GM19025 (cell line): ENCODE results near the gene JAZF1.

Experiments used
- ATAC-seq: cut with Tn5 transposase; IDR thresholded peaks from one replicate; pipeline ENCODE4 v1.9.1; 2021; ENCODE audit warnings: mild to moderate bottlenecking, low read depth, moderate library complexity; ENCODE audit not compliant: unreplicated experiment

Gene JAZF1

DNA sequence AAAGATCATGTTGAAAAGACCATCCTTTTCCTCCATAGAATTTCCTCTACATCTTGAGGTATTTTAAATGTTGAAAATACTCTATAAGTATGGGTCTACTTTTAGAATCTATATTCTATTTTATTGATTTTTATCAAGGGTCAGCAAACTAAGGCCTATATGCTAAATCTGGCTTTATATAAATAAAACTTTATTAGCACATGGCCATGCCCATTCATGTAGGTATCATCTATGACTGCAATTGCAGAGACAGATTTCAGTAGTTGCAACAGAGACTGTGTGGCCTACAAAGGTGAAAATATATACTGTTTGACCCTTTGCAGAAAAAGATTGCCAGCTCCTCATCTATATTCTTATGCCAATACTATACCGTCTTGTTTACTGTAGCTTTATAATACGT, 367.9 kb downstream of the JAZF1 start:
- no peak for ATAC-seq

DNA sequence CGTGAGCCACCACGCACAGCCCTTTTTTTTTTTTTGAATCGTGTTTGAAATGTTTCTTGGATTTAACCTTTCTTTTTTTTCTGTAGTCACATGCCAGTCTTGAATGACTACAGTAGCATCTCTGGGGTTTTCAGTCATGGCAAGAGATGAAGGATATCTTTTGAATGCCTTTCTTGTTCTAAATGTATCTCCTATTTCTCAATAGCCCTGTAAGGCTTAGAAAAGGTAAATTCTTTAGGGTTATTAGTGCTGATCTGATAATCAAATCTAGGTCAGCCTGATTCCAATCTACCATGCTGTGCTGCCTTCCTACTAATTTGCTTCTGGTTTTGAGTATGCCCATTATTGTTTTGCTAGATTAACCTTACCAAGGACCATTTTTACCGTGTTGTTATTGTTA, 370.4 kb downstream of the JAZF1 start:
- no peak for ATAC-seq

DNA sequence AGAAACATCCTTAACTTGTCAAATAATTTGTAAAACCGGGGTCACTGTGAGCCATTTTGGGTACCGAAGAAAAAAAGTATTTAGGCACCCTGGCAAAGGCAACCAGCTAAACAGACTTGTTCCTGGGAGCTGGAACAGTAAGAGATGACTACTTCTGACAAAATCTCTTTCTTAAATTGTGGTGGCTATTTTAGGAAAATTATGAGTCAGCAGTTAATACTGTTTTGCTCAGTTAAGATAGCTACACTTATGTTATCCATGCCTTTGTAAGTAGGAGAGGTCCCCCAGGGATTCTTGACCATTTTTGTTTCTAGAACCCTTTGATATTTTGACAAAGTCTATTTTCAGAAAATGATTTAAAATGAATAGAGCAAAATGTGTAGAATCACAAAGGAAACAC, 372.0 kb downstream of the JAZF1 start:
- no peak for ATAC-seq

DNA sequence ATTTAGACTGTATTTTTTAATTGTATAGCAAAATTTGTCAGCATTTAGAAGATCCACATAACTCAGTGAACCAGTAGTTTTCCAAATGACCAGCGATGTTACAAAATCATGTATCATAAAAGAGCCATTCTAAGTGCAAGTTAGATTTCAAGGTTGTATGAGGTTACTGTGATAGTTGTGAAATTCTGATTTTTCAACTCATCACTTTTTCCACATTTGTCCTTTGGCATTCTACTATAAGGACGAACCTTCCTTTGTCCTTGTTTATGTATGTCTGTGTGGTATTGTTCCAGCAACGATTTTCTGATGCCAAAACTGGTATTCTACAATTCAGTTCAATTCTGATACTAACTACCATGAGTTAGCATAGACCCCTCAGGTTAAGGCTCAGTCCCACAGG, 376.5 kb downstream of the JAZF1 start:
- ATAC-seq, result no peak

DNA sequence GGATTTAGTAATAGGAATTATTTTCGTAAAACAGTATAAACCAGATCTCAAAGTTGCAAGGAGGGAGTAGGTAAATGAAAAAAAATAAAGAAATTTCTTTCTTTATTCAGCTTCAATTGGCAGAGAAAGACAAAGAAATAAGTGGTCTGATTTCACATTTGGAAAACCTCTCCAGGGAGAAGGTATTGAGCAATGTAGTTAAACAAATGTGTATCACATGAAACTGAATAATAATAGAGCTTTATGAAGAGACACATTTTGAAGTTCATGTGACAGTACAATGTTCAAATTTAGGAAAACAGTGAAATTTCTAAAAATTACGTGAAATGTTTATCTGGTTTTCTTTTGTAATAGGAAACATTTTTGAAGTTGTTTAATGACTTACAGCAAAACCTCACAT, 377.6 kb downstream of the JAZF1 start:
- ATAC-seq, result no peak

DNA sequence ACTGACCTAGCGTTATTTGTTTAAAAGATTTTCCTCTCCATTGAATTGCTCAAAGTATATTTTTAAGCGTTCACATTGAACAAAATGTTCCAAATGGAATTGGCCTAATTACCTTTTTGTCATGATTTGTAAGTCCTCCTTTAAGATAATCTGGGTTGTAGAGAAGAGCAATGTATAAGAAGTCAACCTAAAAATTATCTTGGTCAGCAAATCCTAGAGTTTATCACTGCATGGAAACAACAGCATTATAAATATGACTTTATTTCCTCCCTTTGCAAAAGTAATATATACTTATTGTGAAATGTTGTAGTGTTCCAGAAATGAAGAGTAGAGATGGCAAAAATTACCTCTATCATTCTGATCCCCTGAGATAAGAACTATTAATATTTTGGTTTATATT, 381.4 kb downstream of the JAZF1 start:
- no peak for ATAC-seq

DNA sequence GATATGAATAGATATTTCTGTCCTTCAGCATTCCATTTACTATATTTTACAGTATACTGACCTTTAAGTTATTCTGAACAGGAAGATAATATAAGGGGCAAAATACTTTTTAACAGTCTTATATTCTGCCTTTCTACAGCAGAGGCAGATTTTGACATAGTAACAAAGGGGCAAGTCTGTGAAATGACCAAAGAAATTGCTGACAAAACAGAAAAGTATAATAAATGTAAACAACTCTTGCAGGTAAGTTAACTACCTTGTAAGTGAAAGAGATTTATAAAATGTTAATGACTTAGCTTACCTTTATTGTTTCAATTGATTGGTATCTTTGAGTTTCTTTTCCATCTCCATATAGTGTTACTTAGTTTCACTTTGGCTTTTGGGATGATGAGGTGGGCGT, 384.6 kb downstream of the JAZF1 start:
- ATAC-seq, result no peak

DNA sequence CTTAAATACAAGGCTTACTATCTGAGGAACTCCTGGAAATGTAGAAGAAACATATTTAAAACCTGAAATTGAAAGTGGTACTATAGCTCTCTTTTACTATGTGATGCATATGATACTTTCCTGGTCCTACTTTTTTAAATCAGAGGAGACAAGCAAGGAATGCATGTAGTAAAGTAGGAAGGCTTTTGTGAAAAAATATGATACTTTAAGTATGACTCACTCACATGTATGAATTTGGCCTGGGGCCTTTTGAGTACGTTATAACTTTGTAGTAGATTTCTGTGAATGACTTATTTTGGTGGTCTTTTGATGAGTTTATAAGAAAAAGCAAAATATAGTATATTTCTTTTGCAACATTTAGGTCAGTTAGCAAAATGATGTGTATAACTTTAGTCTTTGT, 386.8 kb downstream of the JAZF1 start:
- no peak for ATAC-seq

DNA sequence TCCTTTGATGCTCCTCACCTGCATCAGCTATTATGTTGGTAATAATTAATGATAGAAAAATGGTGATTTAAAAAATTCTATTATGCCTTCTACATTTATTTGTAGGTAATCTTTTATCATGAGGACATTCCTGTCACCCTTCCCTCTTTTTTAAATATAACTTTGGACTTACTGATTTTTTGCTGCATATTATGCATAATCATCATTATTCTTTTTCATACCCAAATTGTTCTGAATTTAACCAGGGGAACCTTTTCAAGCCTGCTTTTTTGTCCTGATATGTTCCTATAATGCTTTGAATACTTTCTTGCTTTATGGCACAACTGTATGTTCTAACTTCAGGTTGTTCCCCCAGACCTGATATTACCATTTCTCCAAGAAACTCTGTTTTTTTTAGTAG, 392.2 kb downstream of the JAZF1 start:
- no peak for ATAC-seq

DNA sequence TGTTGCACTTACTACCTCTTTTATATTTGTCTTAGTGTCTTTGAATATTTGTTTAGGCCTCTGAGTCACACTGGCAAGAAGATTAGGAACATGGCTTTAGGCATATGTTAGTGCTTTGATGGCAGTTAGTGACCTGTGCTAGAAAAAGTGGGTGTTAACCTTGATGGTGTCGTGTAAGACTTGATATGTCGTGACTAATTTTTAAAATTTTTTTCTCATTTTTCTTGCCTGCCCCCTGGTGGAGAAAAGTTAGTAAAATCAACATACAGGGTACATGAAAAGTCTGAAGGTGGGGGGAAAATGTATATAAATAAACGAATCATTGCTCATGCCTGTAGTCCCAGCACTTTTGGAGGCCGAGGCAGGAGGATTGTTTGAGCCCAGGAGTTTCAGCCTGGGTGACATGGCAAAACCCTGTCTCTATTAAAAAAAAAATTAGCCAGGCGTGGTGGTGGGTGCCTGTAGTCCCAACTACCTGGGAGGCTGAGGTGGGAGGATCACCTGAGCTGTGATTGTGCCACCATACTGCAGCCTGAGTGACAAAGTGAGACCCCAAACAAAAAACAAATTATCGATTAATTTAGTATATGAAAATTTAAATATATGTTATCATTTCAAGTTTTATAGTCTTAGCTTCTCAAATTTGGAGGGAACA, 396.1 kb downstream of the JAZF1 start:
- no peak for ATAC-seq

DNA sequence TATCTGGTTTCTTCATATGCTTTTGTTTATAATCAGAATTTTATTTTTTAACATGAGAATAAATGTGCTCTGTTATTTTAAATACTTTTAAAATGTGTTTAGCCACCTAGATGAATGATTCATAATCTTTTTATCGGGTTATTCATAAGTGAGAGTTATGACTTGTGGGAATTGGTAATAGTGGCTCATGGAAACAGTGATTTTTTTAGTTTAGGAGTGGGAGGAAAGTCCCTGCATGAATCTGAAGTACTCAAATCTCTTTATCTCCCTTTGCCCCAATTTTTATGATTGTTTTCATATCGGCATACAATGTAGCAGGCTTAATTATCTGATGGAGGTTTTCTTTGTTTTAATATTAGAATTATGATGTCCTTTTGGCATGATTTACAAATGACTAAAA, 397.7 kb downstream of the JAZF1 start:
- ATAC-seq, result no peak

DNA sequence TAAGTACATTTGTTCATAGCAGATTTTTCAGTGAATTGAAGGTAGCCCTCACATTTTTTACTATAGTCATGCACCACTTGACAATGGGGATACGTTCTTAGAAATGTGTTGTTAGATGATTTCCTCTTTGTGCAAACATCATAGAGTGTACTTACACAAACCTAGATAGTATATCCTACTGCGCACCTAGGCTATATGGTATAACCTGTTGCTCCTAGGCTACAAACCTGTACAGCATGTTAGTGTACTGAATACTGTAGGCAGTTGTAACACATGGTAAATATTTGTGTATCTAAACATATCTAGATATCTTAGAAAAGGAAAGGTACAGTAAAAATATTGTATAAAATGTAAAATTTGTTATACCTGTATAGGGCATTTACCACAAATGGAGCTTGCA, 399.4 kb downstream of the JAZF1 start:
- ATAC-seq, result no peak
